WERI-Rb-1 (cell line): Measurements from ENCODE around the gene FARS2.

Experiments
- DNase-seq: peaks from one replicate; pipeline ENCODE4 v3.0.0-alpha.2; 2020
- H3K27ac ChIP-seq: fragments of 250-450 bp; sonication (Bioruptor Pico); 2 replicates; pipeline ENCODE4 v1.5.1; 2020; ENCODE audit warnings: mild to moderate bottlenecking, moderate library complexity
- H3K27me3 ChIP-seq: fragments of 250-450 bp; sonication (Bioruptor Pico); 2 replicates; pipeline ENCODE4 v1.5.1; 2021; ENCODE audit warnings: mild to moderate bottlenecking, low read depth, moderate library complexity; ENCODE audit not compliant: insufficient read depth, severe bottlenecking
- H3K36me3 ChIP-seq: fragments of 250-450 bp; sonication (Bioruptor Pico); 2 replicates; pipeline ENCODE4 v1.5.1; 2020; ENCODE audit warnings: mild to moderate bottlenecking, moderate library complexity
- H3K4me3 ChIP-seq: 2 replicates; pipeline ENCODE4 v1.5.1; 2011; ENCODE audit warnings: low read depth, mild to moderate bottlenecking, control low read depth, low read length
- H3K9me3 ChIP-seq: fragments of 250-450 bp; sonication (Bioruptor Pico); 2 replicates; pipeline ENCODE4 v1.5.1; 2021; ENCODE audit warnings: mild to moderate bottlenecking, moderate library complexity; ENCODE audit not compliant: severe bottlenecking
- CTCF ChIP-seq: IDR thresholded peaks from 2 replicates; pipeline ENCODE4 v1.5.1; 2011; ENCODE audit warnings: low read depth, mild to moderate bottlenecking, control low read depth, inconsistent platforms, low read length

FARS2 gene

GRCh38 chr6:5511954-5512353 lies 250.6 kb downstream of the FARS2 start:
- no peak for DNase-seq
- TF ChIP-seq CTCF, result no peak
- H3K4me3 ChIP-seq, result no peak overlapping the region
- no peaks in the 10 kb centered on the region for H3K9me3 ChIP-seq
- H3K36me3 ChIP-seq, result no peaks in the 10 kb centered on the region
- no peaks in the 10 kb centered on the region for H3K27me3 ChIP-seq
- H3K27ac ChIP-seq, result no peak overlapping the region

GRCh38 chr6:5512422-5512821 lies 251.1 kb downstream of the FARS2 start:
- Histone ChIP-seq H3K4me3 (no peak overlapping the region), H3K9me3 (no peaks in the 10 kb centered on the region), H3K27ac (no peak overlapping the region), H3K27me3 (no peaks in the 10 kb centered on the region), H3K36me3 (no peaks in the 10 kb centered on the region)
- no peak for TF ChIP-seq CTCF
- no peak for DNase-seq

DNA sequence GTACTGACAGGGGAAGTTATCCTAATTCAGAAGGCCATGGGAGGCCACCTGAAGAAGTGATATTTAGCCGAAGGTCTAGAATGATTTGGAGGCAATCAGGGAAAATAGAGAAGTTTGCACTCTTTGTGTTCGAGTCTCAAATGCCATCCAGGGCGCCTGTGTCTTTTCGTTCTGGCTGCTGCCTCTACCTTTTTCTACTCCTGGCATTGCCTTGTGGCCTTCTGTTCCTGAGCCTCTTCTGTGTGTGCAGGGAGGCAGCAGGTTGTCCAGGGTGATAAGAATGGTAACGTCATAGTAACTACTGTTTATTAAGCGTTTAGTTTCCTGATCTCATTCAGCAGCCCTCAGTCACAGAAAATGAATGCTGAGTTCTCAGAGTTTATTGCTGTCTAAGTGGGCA lies 252.1 kb downstream of the FARS2 start:
- no peaks in the 10 kb centered on the region for H3K27me3 ChIP-seq
- H3K36me3 ChIP-seq, result no peaks in the 10 kb centered on the region
- no peak for TF ChIP-seq CTCF
- no peaks in the 10 kb centered on the region for H3K9me3 ChIP-seq
- no peak overlapping the region for H3K4me3 ChIP-seq
- DNase-seq, result no peak
- H3K27ac ChIP-seq, result no peak overlapping the region

- H3K9me3 ChIP-seq, result no peaks in the 10 kb centered on the region
- H3K36me3 ChIP-seq, result no peaks in the 10 kb centered on the region
- no peak overlapping the region for H3K4me3 ChIP-seq
- DNase-seq, result no peak
- H3K27ac ChIP-seq, result no peak overlapping the region
- TF ChIP-seq CTCF, result no peak
- H3K27me3 ChIP-seq, result no peaks in the 10 kb centered on the region
These were observed 253.0 kb downstream of the FARS2 start for GRCh38 chr6:5514353-5514752.

DNA sequence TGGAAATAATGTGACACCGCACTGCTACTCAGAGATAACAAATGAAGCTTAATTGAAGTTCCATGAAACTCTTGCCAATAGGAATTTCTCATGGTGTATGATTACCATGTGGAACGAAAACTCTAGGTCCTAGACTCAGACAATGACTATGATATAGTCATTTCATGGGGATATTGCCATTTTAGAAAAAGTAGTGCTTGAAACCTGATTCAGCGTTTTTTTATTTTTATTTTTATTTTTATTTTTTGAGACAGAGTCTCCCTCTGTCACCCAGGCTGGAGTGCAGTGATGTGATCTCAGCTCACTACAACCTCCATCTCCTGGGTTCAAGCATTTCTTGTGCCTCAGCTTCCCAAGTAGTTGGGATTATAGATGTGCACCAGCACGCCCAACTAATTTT lies 253.9 kb downstream of the FARS2 start:
- no peak for TF ChIP-seq CTCF
- H3K9me3 ChIP-seq, result no peaks in the 10 kb centered on the region
- no peak for DNase-seq
- H3K4me3 ChIP-seq, result no peak overlapping the region
- H3K27ac ChIP-seq, result no peak overlapping the region
- no peaks in the 10 kb centered on the region for H3K27me3 ChIP-seq
- H3K36me3 ChIP-seq, result no peaks in the 10 kb centered on the region

DNA sequence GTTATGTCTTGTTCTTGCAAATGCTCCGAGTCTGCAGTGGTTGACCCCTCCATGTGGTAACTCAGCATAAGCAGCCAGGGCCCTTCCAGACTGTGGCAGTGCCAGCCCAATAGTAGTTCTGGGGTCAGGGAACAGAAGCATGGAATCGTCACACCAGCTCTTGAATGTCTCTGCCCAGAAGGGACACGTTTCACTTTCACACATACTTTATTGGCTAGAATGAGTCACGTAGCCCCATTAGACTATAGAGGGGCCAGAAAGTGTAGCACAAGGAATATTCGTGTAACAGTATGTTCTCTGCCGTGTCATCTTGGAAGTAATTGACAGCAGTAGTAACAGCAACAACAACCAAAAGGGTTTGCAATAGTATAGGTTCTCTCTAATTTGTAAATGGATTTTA lies 254.7 kb downstream of the FARS2 start:
- H3K27me3 ChIP-seq, result no peaks in the 10 kb centered on the region
- no peak overlapping the region for H3K27ac ChIP-seq
- DNase-seq, result no peak
- no peak for TF ChIP-seq CTCF
- H3K36me3 ChIP-seq, result no peaks in the 10 kb centered on the region
- H3K9me3 ChIP-seq, result no peaks in the 10 kb centered on the region
- no peak overlapping the region for H3K4me3 ChIP-seq
